HG03039 (cell line): ENCODE measurements around the gene MRPS30.
"Not testable (repeated sequence)": the region's sequence is repeated elsewhere in the genome, so short reads cannot be mapped to it uniquely, and the experiment has no call there.

Source experiments
- ATAC-seq: cut with Tn5 transposase; IDR thresholded peaks from one replicate; pipeline ENCODE4 v1.9.1; 2021; ENCODE audit warnings: mild to moderate bottlenecking, moderate library complexity; ENCODE audit not compliant: unreplicated experiment

The MRPS30 gene

GRCh38 chr5:44814761-44815160 lies 6.0 kb downstream of the MRPS30 start:
- no peak for ATAC-seq

GRCh38 chr5:44821164-44821563 lies 12.4 kb downstream of the MRPS30 start:
- no peak for ATAC-seq

- ATAC-seq, result not testable (repeated sequence)
Observed at GRCh38 chr5:44824662-44825061, 15.9 kb downstream of the MRPS30 start.

GRCh38 chr5:44827681-44828080 lies 18.9 kb downstream of the MRPS30 start:
- ATAC-seq, result no peak

- ATAC-seq, result no peak
Observed at GRCh38 chr5:44828719-44829118, 20.0 kb downstream of the MRPS30 start.

- no peak for ATAC-seq
Observed at GRCh38 chr5:44830951-44831350, 22.2 kb downstream of the MRPS30 start.

GRCh38 chr5:44833249-44833648 lies 24.5 kb downstream of the MRPS30 start:
- ATAC-seq, result no peak

- ATAC-seq, result no peak
Observed at GRCh38 chr5:44835693-44836092, 26.9 kb downstream of the MRPS30 start.

GRCh38 chr5:44839018-44839681 lies 30.4 kb downstream of the MRPS30 start:
- no peak for ATAC-seq

GRCh38 chr5:44842496-44843282 lies 33.9 kb downstream of the MRPS30 start:
- ATAC-seq, result no peak

GRCh38 chr5:44844744-44845143 lies 36.0 kb downstream of the MRPS30 start:
- ATAC-seq, result no peak

- no peak for ATAC-seq
Observed at GRCh38 chr5:44845777-44846176, 37.0 kb downstream of the MRPS30 start.

GRCh38 chr5:44847206-44847852 lies 38.6 kb downstream of the MRPS30 start:
- ATAC-seq, result no peak

GRCh38 chr5:44860267-44860666 lies 51.5 kb downstream of the MRPS30 start:
- no peak for ATAC-seq

- ATAC-seq, result no peak
Observed at GRCh38 chr5:44862808-44863207, 54.1 kb downstream of the MRPS30 start.
